GM19193 (cell line): ENCODE measurements around the gene A2ML1.

Source experiments
- POLR2A ChIP-seq: IDR thresholded peaks from 4 replicates; pipeline ENCODE4 v1.6.1; 2011; ENCODE audit not compliant: insufficient read depth, insufficient read length; ENCODE audit errors: extremely low read depth

Gene A2ML1

GRCh38 chr12:8822298-8822697 lies at the start of gene A2ML1:
A2ML1 (plus strand) TSS chr12:8822621; CDS start chr12:8822652, 31 bp downstream.
- TF ChIP-seq POLR2A = no peak

GRCh38 chr12:8773461-8773860 lies 49.0 kb upstream of the A2ML1 start:
- no peak for TF ChIP-seq POLR2A

- no peak for TF ChIP-seq POLR2A
Observed at GRCh38 chr12:8779281-8779680, 43.1 kb upstream of the A2ML1 start.

GRCh38 chr12:8779862-8780261 lies 42.6 kb upstream of the A2ML1 start:
- no peak for TF ChIP-seq POLR2A

- TF ChIP-seq POLR2A = no peak
Observed at GRCh38 chr12:8780389-8780788, 42.0 kb upstream of the A2ML1 start.

GRCh38 chr12:8781381-8782127 lies 40.9 kb upstream of the A2ML1 start:
- no peak for TF ChIP-seq POLR2A

- TF ChIP-seq POLR2A = no peak
Observed at GRCh38 chr12:8784290-8784888, 38.0 kb upstream of the A2ML1 start.

GRCh38 chr12:8785499-8785898 lies 36.9 kb upstream of the A2ML1 start:
- TF ChIP-seq POLR2A = no peak

GRCh38 chr12:8796831-8797626 lies 25.4 kb upstream of the A2ML1 start:
- no peak for TF ChIP-seq POLR2A

GRCh38 chr12:8813572-8814357 lies 8.7 kb upstream of the A2ML1 start:
- TF ChIP-seq POLR2A = no peak

GRCh38 chr12:8816448-8817050 lies 5.9 kb upstream of the A2ML1 start:
- TF ChIP-seq POLR2A = no peak

GRCh38 chr12:8817856-8818255 lies 4.6 kb upstream of the A2ML1 start:
- no peak for TF ChIP-seq POLR2A

GRCh38 chr12:8818526-8818925 lies 3.9 kb upstream of the A2ML1 start:
- no peak for TF ChIP-seq POLR2A

GRCh38 chr12:8819666-8819980 lies 2.8 kb upstream of the A2ML1 start:
- no peak for TF ChIP-seq POLR2A

- TF ChIP-seq POLR2A = no peak
Observed at GRCh38 chr12:8821591-8821990, 830 bp upstream of the A2ML1 start.
